ENCODE results near the gene CEPT1.

DNA sequence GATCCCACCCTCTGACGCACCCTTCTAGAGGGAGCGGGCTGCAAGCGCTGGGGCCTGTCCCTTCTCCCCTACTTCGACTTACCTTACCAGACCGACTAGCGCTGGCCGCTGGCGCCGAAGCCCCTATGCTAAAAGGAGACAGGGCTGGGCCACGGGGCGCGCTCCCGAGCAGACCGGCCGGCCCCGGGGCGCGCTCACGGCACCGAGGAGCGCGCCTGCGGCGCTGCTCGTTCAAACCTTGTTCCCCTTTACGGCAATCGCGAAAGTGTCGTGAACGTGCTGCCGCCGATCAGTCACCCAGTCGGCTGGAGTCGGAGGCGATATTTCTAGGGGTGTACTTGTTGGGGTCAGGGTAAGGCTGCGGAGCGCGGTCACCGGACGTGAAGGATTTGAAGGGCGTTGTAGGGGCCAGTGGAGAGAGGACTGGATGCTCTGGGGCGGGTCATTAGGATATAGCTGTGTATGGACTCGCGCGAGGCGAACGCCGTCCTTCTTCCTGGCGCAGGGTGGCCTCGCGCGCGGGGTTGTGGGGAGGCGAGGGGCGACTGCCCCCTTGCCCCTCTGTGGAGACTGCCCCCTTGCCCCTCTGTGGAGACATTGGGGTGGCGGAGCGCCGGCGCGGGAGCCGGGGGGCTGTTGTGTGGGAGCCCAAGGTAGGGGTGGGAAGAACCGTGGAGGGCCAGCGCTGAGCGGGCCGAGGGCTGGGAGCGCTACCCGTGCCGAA lies at the start of gene CEPT1, which contains the start of gene DRAM2:
- peak; percentile 94 for TF ChIP-seq POLR2A (IDR thresholded peaks at IDR 0.05; ENCODE audit: borderline replicate concordance, extremely low read depth, insufficient read depth, insufficient read length)
- TF ChIP-seq, protein P1, sequence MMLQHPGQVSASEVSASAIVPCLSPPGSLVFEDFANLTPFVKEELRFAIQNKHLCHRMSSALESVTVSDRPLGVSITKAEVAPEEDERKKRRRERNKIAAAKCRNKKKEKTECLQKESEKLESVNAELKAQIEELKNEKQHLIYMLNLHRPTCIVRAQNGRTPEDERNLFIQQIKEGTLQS (IDR thresholded peaks at IDR 0.05) = no peak
- no peak for TF ChIP-seq CEBPB (IDR thresholded peaks at IDR 0.05; ENCODE audit: low read depth)
- no peak for TF ChIP-seq RAD21 (IDR thresholded peaks at IDR 0.05; ENCODE audit: low read depth)
- TF ChIP-seq, protein P2, sequence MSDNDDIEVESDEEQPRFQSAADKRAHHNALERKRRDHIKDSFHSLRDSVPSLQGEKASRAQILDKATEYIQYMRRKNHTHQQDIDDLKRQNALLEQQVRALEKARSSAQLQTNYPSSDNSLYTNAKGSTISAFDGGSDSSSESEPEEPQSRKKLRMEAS (IDR thresholded peaks at IDR 0.05) = no peak; the same call in 1 of the 2 replicates
- peak; percentile 32 for TF ChIP-seq YY1 (IDR thresholded peaks at IDR 0.05; ENCODE audit: extremely low read depth, insufficient replicate concordance, low read depth, low read length)
- TF ChIP-seq EZH2 (IDR thresholded peaks at IDR 0.05) = no peak
- TF ChIP-seq, protein P3, sequence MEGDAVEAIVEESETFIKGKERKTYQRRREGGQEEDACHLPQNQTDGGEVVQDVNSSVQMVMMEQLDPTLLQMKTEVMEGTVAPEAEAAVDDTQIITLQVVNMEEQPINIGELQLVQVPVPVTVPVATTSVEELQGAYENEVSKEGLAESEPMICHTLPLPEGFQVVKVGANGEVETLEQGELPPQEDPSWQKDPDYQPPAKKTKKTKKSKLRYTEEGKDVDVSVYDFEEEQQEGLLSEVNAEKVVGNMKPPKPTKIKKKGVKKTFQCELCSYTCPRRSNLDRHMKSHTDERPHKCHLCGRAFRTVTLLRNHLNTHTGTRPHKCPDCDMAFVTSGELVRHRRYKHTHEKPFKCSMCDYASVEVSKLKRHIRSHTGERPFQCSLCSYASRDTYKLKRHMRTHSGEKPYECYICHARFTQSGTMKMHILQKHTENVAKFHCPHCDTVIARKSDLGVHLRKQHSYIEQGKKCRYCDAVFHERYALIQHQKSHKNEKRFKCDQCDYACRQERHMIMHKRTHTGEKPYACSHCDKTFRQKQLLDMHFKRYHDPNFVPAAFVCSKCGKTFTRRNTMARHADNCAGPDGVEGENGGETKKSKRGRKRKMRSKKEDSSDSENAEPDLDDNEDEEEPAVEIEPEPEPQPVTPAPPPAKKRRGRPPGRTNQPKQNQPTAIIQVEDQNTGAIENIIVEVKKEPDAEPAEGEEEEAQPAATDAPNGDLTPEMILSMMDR (IDR thresholded peaks at IDR 0.05 in 2 of 3, conservative IDR thresholded peaks at IDR 0.05 in 1 of 3; ENCODE audit: borderline replicate concordance in 1 of 3, insufficient read depth in 1 of 3, low read depth in 2 of 3, low read length in 2 of 3) = no peak
- TF ChIP-seq POLR2AphosphoS5 (IDR thresholded peaks at IDR 0.05; ENCODE audit: low read depth, low read length) = peak; percentile 88
- no peak for TF ChIP-seq EZH2phosphoT487 (IDR thresholded peaks at IDR 0.05; ENCODE audit: borderline replicate concordance)
- no peak for TF ChIP-seq SP1 (IDR thresholded peaks at IDR 0.05; ENCODE audit: low read depth)
